GM21717 (cell line): ENCODE measurements around the gene EPC1.
"Not testable (repeated sequence)": the region's sequence is repeated elsewhere in the genome, so short reads cannot be mapped to it uniquely, and the experiment has no call there.

Experiments
- ATAC-seq: cut with Tn5 transposase; IDR thresholded peaks from one replicate; pipeline ENCODE4 v1.9.1; 2021; ENCODE audit warnings: mild to moderate bottlenecking, moderate library complexity; ENCODE audit not compliant: unreplicated experiment

The EPC1 gene

GRCh38 chr10:32346551-32347362, at the start of gene EPC1:
Gene EPC1 (minus strand): TSS chr10:32347158. CDS start chr10:32346915, 243 bp downstream.
- peak; percentile 67 for ATAC-seq

GRCh38 chr10:32393911-32394310, 47.0 kb upstream of the EPC1 start:
- no peak for ATAC-seq

GRCh38 chr10:32392284-32392683, 45.3 kb upstream of the EPC1 start:
- not testable (repeated sequence) for ATAC-seq

GRCh38 chr10:32390193-32390592, 43.2 kb upstream of the EPC1 start:
- no peak for ATAC-seq

GRCh38 chr10:32388258-32389027, 41.5 kb upstream of the EPC1 start:
- no peak for ATAC-seq

GRCh38 chr10:32386623-32387260, 39.8 kb upstream of the EPC1 start:
- ATAC-seq, result no peak

GRCh38 chr10:32384171-32384570, 37.2 kb upstream of the EPC1 start:
- no peak for ATAC-seq

- no peak for ATAC-seq
Measured at GRCh38 chr10:32381165-32381564, 34.2 kb upstream of the EPC1 start.

- ATAC-seq, result no peak
Measured at GRCh38 chr10:32379950-32380551, 33.1 kb upstream of the EPC1 start.

- ATAC-seq, result no peak
Measured at GRCh38 chr10:32379318-32379949, 32.5 kb upstream of the EPC1 start.

- ATAC-seq, result peak; percentile 93
Measured at GRCh38 chr10:32378363-32379317, 31.7 kb upstream of the EPC1 start.

GRCh38 chr10:32377458-32378259, 30.7 kb upstream of the EPC1 start:
- no peak for ATAC-seq

- no peak for ATAC-seq
Measured at GRCh38 chr10:32376771-32377170, 29.8 kb upstream of the EPC1 start.

GRCh38 chr10:32376097-32376496, 29.1 kb upstream of the EPC1 start:
- no peak for ATAC-seq

- no peak for ATAC-seq
Measured at GRCh38 chr10:32375631-32376030, 28.7 kb upstream of the EPC1 start.

- ATAC-seq, result no peak
Measured at GRCh38 chr10:32374605-32375004, 27.6 kb upstream of the EPC1 start.

GRCh38 chr10:32373496-32373895, 26.5 kb upstream of the EPC1 start:
- ATAC-seq, result no peak

- ATAC-seq, result no peak
Measured at GRCh38 chr10:32373031-32373430, 26.1 kb upstream of the EPC1 start.
